Measurements from ENCODE around the gene MROH7. TPM values are rescaled to one million over a fixed set of nuclear protein-coding genes. Genes with fewer than 3 reads are reported as not detected.
"Not testable (repeated sequence)": the region's sequence is repeated elsewhere in the genome, so short reads cannot be mapped to it uniquely, and the experiment has no call there.

Gene MROH7
- total and polyA plus RNA-seq, 2 donors from 2014 or later, result 3.8 to 5.4 TPM

DNA sequence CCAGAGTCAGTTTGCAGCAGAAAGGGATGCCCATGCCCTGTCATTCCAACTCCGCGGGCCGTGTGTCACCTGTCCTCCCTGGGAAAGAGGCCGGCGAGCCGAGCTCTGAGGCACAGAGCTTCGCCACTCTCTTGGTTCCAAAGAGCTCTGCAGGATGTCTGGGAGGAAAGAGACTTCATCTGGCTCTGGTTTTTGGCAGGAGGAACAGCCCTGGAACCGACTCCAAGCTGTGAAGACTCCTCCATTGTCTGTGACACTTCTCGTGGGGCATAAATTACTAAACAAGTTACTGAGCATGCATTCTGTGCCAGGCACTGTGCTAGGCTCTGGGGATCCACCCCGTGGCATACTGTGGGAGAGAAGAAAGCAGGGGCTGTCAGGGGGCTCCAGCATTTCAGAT lies 14.4 kb upstream of the MROH7 start:
- Histone ChIP-seq H3K9me3 (ENCODE audit: control insufficient read depth in 2 of 3, insufficient read depth in 1 of 3, low read length in 3 of 3) (no peaks in the 10 kb centered on the region), H3K4me1 (ENCODE audit: control insufficient read depth in 2 of 3, insufficient read depth in 2 of 3, low read depth in 1 of 3, low read length in 3 of 3) (no peaks in the 10 kb centered on the region), H3K27me3 (ENCODE audit: control insufficient read depth, insufficient read depth, low read length) (no peaks in the 10 kb centered on the region), H3K27ac (ENCODE audit: low read depth in 2 of 2, low read length in 2 of 2) (no peak overlapping the region), H3K9ac (ENCODE audit: low read length in 3 of 3) (no peak overlapping the region), H3K36me3 (ENCODE audit: control insufficient read depth in 2 of 3, insufficient read depth in 3 of 3, low read length in 3 of 3) (no peaks in the 10 kb centered on the region), H3K4me3 (ENCODE audit: low read length in 3 of 3) (no peak overlapping the region)
- intact Hi-C loops (cut with DNase I), result no loop called here
- TF ChIP-seq, protein P1, sequence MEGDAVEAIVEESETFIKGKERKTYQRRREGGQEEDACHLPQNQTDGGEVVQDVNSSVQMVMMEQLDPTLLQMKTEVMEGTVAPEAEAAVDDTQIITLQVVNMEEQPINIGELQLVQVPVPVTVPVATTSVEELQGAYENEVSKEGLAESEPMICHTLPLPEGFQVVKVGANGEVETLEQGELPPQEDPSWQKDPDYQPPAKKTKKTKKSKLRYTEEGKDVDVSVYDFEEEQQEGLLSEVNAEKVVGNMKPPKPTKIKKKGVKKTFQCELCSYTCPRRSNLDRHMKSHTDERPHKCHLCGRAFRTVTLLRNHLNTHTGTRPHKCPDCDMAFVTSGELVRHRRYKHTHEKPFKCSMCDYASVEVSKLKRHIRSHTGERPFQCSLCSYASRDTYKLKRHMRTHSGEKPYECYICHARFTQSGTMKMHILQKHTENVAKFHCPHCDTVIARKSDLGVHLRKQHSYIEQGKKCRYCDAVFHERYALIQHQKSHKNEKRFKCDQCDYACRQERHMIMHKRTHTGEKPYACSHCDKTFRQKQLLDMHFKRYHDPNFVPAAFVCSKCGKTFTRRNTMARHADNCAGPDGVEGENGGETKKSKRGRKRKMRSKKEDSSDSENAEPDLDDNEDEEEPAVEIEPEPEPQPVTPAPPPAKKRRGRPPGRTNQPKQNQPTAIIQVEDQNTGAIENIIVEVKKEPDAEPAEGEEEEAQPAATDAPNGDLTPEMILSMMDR (IDR thresholded peaks at IDR 0.05; ENCODE audit: borderline replicate concordance, extremely low read depth, insufficient read depth), result no peak
- DNase-seq (no peak), FAIRE-seq (no peak)

- H3K27me3 ChIP-seq (ENCODE audit: control insufficient read depth, insufficient read depth, low read length); H3K4me3 ChIP-seq (ENCODE audit: low read length in 3 of 3); H3K36me3 ChIP-seq (ENCODE audit: control insufficient read depth in 2 of 3, insufficient read depth in 3 of 3, low read length in 3 of 3); H3K9me3 ChIP-seq (ENCODE audit: control insufficient read depth in 2 of 3, insufficient read depth in 1 of 3, low read length in 3 of 3); DNase-seq; H3K4me1 ChIP-seq (ENCODE audit: control insufficient read depth in 2 of 3, insufficient read depth in 2 of 3, low read depth in 1 of 3, low read length in 3 of 3); FAIRE-seq; intact Hi-C loops (cut with DNase I); H3K9ac ChIP-seq (ENCODE audit: low read length in 3 of 3); H3K27ac ChIP-seq (ENCODE audit: low read depth in 2 of 2, low read length in 2 of 2): not testable (repeated sequence)
Observed at GRCh38 chr1:54635804-54636203, 5.8 kb upstream of the MROH7 start.

- DNase-seq; H3K27ac ChIP-seq (ENCODE audit: low read depth in 2 of 2, low read length in 2 of 2); H3K36me3 ChIP-seq (ENCODE audit: control insufficient read depth in 2 of 3, insufficient read depth in 3 of 3, low read length in 3 of 3); intact Hi-C loops (cut with DNase I); FAIRE-seq; H3K9ac ChIP-seq (ENCODE audit: low read length in 3 of 3); H3K27me3 ChIP-seq (ENCODE audit: control insufficient read depth, insufficient read depth, low read length); H3K4me3 ChIP-seq (ENCODE audit: low read length in 3 of 3); H3K4me1 ChIP-seq (ENCODE audit: control insufficient read depth in 2 of 3, insufficient read depth in 2 of 3, low read depth in 1 of 3, low read length in 3 of 3); H3K9me3 ChIP-seq (ENCODE audit: control insufficient read depth in 2 of 3, insufficient read depth in 1 of 3, low read length in 3 of 3): not testable (repeated sequence)
Observed at GRCh38 chr1:54636461-54637446, 4.8 kb upstream of the MROH7 start.

- Histone ChIP-seq H3K27ac (ENCODE audit: low read depth in 2 of 2, low read length in 2 of 2) (no peak overlapping the region), H3K27me3 (ENCODE audit: control insufficient read depth, insufficient read depth, low read length) (no peaks in the 10 kb centered on the region), H3K36me3 (ENCODE audit: control insufficient read depth in 2 of 3, insufficient read depth in 3 of 3, low read length in 3 of 3) (no peaks in the 10 kb centered on the region), H3K4me1 (ENCODE audit: control insufficient read depth in 2 of 3, insufficient read depth in 2 of 3, low read depth in 1 of 3, low read length in 3 of 3) (no peaks in the 10 kb centered on the region), H3K4me3 (ENCODE audit: low read length in 3 of 3) (no peak overlapping the region), H3K9ac (ENCODE audit: low read length in 3 of 3) (no peak overlapping the region), H3K9me3 (ENCODE audit: control insufficient read depth in 2 of 3, insufficient read depth in 1 of 3, low read length in 3 of 3) (peaks cover 0 to 7% (median 0%) of the 10 kb centered on the region in 3 donors)
- FAIRE-seq (no peak), DNase-seq (no peak)
- TF ChIP-seq, protein P1 (IDR thresholded peaks at IDR 0.05; ENCODE audit: borderline replicate concordance, extremely low read depth, insufficient read depth), result no peak
- intact Hi-C loops (cut with DNase I), result no loop called here
Observed at GRCh38 chr1:54640361-54640760, 1.2 kb upstream of the MROH7 start.
